GM18505 (cell line): ENCODE measurements around the gene C1QTNF5.
A peak's percentile ranks its signal among the peaks of the same experiment; 100 is the strongest.

Source experiments
- ATAC-seq: cut with Tn5 transposase; IDR thresholded peaks from one replicate; pipeline ENCODE4 v1.9.1; 2021; ENCODE audit not compliant: unreplicated experiment
- POLR2A ChIP-seq: IDR thresholded peaks from 4 replicates; pipeline ENCODE4 v1.6.1; 2011; ENCODE audit warnings: borderline replicate concordance; ENCODE audit not compliant: insufficient read depth, insufficient read length; ENCODE audit errors: extremely low read depth

C1QTNF5 gene

DNA sequence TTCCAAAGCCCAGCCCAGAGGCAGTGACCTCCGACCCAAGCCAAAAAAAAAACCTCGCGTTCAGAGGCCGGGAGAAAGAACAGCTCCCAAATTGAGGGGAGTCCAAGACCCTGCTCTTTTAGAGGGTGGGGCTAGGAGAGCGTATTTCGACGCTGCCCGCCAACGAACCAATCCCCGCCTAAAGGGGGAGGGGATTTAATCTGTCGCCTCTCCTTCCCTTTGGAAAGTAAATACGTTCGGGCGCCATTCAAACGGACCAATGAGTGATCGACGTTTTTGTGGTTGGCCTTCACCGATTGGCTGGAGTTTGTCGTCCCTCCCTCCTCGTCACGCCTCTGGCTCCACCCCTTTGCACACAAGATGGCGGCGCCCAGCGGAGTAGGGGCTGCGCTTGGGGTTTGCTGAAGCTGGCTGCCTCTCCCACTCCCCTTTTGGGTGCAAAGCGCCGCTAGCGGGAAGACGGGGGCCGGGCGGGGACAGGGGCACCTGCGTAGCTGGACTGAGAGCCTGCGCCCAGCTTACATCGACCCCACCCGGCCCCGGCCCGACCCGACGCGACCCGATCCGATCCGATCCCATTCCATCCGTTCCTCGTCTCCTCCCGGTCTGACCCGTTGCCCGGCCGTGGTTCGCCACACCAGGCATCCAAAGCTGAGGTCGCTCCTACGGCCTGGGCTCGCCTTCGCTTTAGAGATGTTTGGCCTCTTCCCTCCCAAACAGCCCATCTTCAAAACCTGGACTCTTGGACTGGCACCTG lies 6.3 kb downstream of the C1QTNF5 start, which contains the start of gene RNF26:
TSS of gene RNF26 (plus strand) at position 354 of the 757 bp plus-strand sequence. CDS start 596 bp downstream, outside the sequence.
- peak; percentile 88 for ATAC-seq
- TF ChIP-seq POLR2A, result peak; percentile 76

DNA sequence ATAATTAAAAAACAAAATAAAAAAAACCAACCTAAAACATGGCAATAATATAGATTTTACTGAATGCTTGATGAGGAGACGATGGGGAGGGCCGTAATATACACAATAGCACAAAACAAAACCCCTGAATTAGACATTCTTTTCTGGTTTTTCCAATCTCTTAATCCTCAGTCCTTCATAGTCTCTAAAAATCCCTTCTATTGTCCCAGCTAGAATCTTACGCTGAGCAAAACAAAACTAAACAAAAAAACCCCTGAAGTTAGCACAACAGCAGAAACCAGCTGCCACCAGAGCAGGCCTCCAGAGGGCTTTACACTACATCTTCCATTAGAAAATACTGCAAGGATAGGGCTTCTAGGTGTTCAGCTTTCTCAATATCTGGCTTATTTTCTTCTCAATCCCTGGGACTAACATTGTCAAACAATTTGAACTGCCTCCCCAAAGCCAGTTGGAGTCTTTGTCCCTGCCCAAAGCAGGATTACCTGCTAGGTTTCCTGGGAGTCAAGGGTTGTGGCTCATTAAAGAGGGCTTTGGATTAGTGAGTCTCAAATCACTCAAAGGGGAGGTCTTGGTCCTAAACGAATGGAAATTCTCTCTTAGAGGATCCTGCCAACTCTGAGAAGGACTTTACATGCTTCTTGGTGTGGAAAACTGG lies 8.4 kb downstream of the C1QTNF5 start:
- no peak for TF ChIP-seq POLR2A
- no peak for ATAC-seq

DNA sequence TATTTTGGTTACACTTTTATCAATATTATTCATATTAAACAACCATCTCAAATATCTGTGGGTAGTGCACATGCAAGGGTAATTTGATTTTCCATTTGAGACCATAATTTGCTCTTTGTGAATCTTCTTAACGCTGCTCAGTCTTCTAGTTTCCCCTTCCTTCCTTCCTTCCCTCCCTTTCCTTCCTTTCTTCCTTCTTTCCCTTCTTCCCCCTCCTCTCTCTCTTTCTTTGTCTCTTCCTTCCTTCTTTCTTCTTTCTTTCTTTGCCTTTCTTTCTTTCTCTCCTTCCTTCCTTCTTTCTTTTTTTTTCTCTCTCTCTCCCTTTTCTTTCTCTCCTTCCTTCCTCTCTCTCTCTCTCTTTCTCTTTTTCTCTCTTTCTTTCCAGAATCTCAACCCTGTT lies 10.4 kb downstream of the C1QTNF5 start:
- no peak for TF ChIP-seq POLR2A
- ATAC-seq, result no peak

DNA sequence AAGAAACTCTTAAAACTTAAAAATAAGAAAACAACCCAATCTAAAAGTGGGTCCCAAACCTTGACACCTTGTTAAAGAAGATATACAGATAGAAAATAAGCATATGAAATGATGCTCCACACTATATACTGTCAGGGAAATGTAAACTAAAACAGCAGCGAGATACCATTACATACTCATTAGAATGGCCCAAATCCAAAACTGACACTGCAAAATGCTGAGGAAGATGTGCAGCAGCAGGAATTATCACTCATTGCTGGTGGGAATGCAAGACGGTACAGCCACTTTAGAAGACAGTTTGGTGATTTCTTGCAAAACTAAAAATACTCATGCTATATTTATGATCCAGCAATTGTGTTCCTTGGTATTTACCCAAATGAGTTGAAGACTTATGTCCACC lies 11.4 kb downstream of the C1QTNF5 start:
- TF ChIP-seq POLR2A, result no peak
- ATAC-seq, result no peak

DNA sequence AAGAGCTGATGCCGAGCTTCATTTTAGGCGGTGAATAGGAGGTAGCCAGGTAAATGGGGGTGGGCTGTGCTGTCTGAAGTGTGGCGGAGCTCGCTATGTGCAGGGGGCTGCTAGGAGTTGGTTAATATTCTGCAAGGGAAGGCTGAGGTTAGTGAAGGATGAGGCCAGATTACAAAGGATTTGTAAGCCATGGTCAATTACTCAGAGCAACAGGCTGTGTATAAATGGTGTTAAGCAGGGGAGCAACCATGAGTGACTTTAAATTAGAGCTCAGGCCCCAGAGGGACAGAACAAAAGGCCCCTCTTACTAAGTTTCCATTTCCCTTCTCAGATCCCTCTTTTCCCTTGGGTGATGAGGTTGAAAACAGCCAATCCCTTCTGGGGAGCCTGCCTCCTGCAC lies 16.5 kb downstream of the C1QTNF5 start:
- no peak for ATAC-seq
- TF ChIP-seq POLR2A, result no peak

DNA sequence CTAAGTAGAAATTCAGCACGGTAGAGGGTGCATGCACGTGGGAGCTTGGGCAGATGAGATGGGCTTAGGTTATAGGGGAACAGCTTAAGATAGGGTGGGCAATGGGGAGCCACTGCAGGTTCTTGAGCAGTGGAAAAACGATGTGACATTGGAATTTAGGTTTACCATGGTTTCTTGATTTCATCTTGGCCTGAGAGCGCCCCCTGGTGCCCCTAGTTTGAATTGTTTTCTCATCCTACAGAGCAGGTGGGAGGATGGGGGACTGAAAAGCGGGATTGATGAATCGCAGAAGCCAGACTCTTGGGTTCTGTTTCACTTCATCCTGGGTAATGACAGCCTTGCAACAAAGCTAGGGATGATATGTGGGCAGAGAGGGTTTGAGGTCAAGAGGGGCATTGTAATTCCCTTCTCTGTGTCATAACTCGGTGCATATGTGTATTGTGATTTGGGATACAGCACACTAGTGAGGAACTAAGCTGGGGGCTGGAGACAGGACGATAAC lies 17.1 kb downstream of the C1QTNF5 start:
- no peak for ATAC-seq
- no peak for TF ChIP-seq POLR2A

DNA sequence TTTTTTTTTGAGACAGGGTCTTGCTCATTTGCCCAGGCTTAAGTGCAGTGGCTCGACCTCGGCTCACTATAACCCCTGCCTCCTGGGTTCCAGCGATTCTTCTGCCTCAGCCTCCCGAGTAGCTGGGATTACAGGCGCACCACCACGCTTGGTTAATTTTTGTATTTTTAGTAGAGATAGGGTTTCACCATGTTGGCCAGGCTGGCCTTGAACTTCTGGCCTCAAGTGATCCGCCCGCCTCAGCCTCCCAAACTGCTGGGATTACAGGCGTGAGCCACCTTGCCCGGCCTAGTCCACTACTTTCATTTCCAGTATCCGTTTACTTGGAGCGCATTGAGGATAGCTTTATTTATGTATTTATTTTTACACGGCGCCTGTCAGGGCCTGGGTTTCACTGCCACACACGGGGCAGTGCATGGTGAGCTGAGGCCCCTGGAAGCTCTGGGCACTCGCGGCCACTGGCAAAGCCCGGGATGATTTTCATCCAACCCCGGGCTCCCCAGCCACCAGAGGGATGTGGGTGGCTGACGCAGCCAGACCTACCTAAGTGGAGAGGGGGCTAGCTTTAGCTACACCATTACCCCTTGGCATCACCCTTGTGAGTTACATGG lies 17.7 kb downstream of the C1QTNF5 start:
- ATAC-seq, result no peak
- TF ChIP-seq POLR2A, result no peak

DNA sequence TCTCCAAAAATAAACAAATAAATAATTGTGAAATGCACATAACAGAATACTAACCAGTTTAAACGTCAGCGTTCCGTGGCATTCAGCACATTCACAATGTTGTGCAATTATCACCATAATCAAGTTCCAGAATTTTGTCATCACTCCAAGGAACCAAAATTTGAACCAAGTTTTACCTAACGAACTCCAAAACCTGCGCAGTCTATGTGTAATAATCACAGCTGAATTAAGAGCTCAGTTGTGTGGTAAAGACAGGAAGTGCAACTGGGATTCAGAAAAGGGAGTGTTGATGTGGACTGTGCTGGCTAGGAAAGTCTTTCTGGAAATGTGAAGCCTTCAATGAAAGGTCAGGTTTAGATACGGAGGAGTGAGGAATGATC lies 18.3 kb downstream of the C1QTNF5 start:
- no peak for ATAC-seq
- TF ChIP-seq POLR2A, result no peak

DNA sequence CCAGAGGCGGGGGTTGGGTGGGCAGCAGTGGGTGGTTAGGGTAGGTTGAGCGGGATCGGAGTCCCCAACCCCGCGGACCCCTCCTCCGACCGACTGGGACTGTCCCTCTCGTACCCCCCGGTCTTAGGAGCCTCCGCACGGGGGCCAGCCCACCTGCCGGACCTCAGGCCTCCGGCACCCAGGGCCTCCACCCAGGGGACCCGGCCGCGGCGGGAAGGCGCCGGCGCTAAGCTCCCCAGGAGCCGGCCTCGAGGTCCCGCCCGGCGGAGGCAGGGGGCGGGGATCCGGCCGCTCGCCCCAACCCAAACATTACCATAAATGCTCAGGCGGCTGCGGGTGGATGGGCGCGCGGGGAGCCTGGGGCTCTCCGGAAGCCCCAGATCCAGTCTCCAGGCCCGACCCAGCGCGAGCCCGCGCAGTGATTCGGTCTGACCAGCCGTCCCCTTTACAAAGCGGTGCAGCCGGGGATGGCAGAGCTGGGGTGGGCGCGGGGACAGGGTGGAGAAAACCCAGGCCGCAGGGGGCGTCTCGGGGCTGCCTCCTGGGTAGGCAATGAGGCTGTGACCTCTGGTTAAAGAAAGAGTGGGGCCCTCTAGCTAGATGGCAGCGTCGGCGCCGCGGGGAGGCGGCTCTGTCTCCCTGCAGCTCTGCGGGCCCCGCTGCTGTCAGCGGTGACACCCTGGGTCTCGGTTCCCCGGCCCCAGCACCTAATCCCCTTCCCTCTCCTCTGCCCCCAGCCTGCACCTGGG lies 19.7 kb downstream of the C1QTNF5 start:
- ATAC-seq, result peak; percentile 50
- peak; percentile 65 for TF ChIP-seq POLR2A

DNA sequence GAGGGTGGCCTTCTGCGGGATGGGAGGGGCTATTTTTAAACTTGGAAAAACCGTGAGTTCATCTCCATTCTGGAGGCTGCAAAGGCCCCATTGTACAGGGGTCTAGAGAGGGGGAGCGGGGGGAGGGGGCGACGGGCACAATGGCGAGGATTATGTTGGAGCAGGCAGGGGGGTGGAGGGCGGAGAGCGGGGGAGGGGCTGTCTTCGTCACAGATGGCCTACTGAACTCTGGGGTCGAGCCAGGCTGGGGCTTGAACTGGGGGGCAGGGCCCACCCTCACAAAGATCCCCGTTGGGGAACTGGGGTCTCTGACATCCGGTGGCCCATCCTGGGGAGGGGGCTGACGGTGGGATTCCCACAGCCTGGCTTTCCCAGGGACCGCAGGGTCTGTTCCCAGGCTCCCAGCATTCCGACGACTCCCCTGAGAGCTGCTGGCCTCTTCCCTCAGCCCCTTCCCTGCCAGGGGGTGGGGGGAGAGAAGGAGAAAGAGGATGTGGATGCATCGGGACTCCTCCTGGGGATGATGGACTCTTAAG lies 20.4 kb downstream of the C1QTNF5 start:
- TF ChIP-seq POLR2A, result no peak
- ATAC-seq, result no peak

DNA sequence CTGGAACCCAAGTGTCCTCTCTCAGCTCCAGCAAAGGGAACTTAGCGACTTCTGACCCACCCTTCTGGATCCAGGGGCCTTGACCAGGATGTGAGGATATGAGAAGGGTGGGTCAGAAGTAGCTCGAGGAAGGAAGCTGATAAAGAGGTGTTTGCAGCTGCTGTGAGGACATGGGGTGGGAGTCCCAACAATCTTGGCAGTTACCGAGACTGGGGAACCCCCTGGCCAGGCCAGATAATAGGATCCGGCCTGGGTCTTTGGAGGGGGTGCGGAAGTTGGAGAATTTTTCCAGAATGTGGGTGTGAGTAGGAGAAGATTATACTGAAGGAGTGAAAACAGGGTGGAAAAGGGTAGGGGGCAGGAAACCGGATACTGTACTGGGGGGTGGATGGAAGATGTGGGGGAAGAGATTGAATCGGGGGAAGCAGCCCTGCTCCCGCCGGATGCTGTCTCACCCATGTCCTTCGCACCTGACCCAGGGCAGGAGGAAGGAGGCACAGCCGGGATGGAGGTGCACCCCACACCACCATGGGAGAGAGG lies 20.9 kb downstream of the C1QTNF5 start:
- no peak for ATAC-seq
- TF ChIP-seq POLR2A, result no peak

DNA sequence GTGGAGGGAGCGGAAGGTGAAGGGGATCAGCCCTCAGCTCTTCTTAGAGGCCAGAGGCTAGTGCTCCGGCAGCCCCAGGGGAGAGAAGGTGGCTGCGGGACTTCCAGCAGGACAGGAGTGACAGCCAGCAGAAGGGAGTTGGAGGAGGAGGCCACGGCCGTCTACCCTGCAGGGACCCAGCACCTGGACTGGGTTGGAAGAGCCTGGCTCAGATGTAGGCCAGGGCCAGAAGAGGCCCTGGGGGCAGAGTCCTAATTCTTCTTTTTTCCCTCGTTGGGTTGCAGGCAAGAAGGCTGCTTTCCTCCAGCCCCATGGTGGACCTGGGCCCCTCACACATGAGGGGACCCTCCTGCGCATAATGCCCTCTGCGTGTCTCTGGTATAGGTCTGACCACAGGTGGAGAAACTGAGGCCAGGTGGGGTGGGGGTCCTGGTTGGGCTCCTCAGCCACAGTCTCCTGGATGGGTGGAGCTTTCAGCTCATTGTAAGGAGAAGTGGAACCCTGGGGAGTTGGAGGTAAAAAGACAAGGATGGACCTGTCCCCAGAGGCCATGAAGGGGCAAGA lies 21.5 kb downstream of the C1QTNF5 start:
- TF ChIP-seq POLR2A, result no peak
- ATAC-seq, result no peak

DNA sequence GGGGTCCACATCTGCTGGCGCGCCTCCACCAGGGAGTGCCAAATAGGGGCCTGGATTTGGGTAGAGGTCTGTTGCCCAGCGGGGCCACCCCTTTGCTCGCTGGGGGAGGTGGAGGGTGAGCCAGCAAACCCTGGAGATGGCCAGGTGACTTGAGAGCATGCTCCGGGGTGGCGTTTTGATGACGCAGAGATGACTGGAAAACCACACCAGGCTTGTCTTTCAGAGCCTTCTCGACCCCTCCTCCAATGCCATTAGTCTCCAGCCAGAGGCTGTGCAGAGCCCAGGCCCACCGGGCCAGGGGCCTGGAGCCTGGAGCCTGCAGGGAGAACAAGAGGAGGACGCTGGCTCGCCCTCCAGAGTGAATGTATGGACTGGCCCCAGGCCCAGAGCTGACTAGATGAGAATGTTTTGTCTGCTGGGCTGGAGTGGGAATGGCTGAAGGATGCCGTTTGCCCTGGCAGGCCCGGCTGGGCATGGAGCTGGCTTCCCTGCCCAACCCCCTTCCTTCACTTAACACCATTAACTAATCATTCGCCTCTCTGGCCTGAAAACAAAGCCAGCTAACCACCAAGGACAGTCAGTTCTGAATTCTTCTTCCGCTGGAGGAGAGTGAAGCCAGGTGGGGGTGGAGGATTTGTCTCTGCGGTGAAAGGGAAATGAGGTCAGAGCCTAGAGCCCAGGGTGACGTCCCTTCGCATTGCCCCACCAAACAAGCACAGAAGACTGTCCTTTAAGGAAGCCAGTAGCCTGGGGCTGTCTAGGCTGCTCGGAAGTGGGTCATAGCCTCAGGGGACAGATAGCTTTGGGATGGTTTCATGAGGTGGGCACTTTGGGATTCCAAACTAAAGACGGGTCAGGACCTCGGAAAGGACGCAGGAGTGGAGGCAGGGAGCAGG lies 22.2 kb downstream of the C1QTNF5 start:
- ATAC-seq, result no peak
- no peak for TF ChIP-seq POLR2A
